HEK293 (cell line): Measurements from ENCODE around the gene NUAK1.

ENCODE experiments used
- CTCF ChIA-PET: fragments of 350-600 bp; formaldehyde crosslinking; extraction: SDS; loops from one replicate; lab custom pipeline; 2021; ENCODE audit warnings: antibody characterized with exemption; lab: Yijun Ruan, JAX
- POLR2A ChIA-PET: fragments of 300-600 bp; formaldehyde crosslinking; extraction: SDS; loops from one replicate; lab custom pipeline; 2020; ENCODE audit warnings: antibody characterized with exemption, inconsistent platforms; lab: Yijun Ruan, JAX
- H3K27ac ChIP-seq: fragments of 200-500 bp; sonication (Bioruptor generic); 2 replicates; pipeline ENCODE4 v1.5.1; 2014; ENCODE audit warnings: low read depth, low read length, control low read depth, inconsistent platforms; ENCODE audit errors: extremely low read depth
- H3K36me3 ChIP-seq, 2 experiments: fragments of 200-500 bp in 1 of 2; sonication (Bioruptor generic) in 1 of 2; 1 replicate in 1 of 2; 2 replicates in 1 of 2; pipeline ENCODE4 v1.5.1; 2014 to 2017; ENCODE audit warnings: inconsistent platforms in 2 of 2, low read length in 2 of 2; ENCODE audit not compliant: control insufficient read depth in 2 of 2, insufficient read depth in 1 of 2
- H3K4me1 ChIP-seq: fragments of 200-500 bp; sonication (Bioruptor generic); 2 replicates; pipeline ENCODE4 v1.5.1; 2014; ENCODE audit warnings: mild to moderate bottlenecking, low read length, inconsistent platforms; ENCODE audit not compliant: control insufficient read depth, insufficient read depth
- H3K4me3 ChIP-seq: 2 replicates; pipeline ENCODE4 v1.5.1; 2011; ENCODE audit warnings: low read depth, mild to moderate bottlenecking, control low read depth, low read length, moderate library complexity
- H3K9me3 ChIP-seq: fragments of 200-500 bp; sonication (Bioruptor generic); 2 replicates; pipeline ENCODE4 v1.5.1; 2014; ENCODE audit warnings: low read depth, low read length, inconsistent platforms; ENCODE audit not compliant: control insufficient read depth, insufficient read depth
- EGR2 ChIP-seq: fragments of 450-650 bp; formaldehyde crosslinking; IDR thresholded peaks from 2 replicates; pipeline ENCODE4 v1.5.1; 2016; ENCODE audit warnings: low read depth, missing biosample characterization, missing genetic modification characterization
- HOXD13 ChIP-seq: sonication (generic); formaldehyde crosslinking; IDR thresholded peaks from 2 replicates; pipeline ENCODE4 v1.8.0; 2022; ENCODE audit warnings: missing genetic modification reagents, borderline replicate concordance
- MZF1 ChIP-seq: fragments of 450-650 bp; formaldehyde crosslinking; IDR thresholded peaks from 2 replicates; pipeline ENCODE4 v1.5.1; 2017; ENCODE audit warnings: missing biosample characterization, missing genetic modification characterization, borderline replicate concordance
- RBAK ChIP-seq: fragments of 450-650 bp; formaldehyde crosslinking; IDR thresholded peaks from 2 replicates; pipeline ENCODE4 v1.5.1; 2016; ENCODE audit warnings: missing biosample characterization, missing genetic modification characterization
- SCRT1 ChIP-seq: fragments of 450-650 bp; formaldehyde crosslinking; IDR thresholded peaks from 2 replicates; pipeline ENCODE4 v1.5.1; 2016; ENCODE audit warnings: missing biosample characterization, missing genetic modification characterization, borderline replicate concordance
- ZBTB11 ChIP-seq: fragments of 450-650 bp; formaldehyde crosslinking; conservative IDR thresholded peaks from 2 replicates; pipeline ENCODE4 v1.5.1; 2016; ENCODE audit warnings: low read depth, missing biosample characterization, missing genetic modification characterization
- ZNF16 ChIP-seq: fragments of 450-650 bp; formaldehyde crosslinking; IDR thresholded peaks from 2 replicates; pipeline ENCODE4 v1.5.1; 2016; ENCODE audit warnings: low read depth, missing biosample characterization, missing genetic modification characterization
- ZNF174 ChIP-seq: fragments of 450-650 bp; formaldehyde crosslinking; IDR thresholded peaks from 2 replicates; pipeline ENCODE4 v1.5.0; 2017; ENCODE audit warnings: missing biosample characterization, mild to moderate bottlenecking, missing genetic modification characterization
- ZNF24 ChIP-seq: fragments of 450-650 bp; formaldehyde crosslinking; IDR thresholded peaks from 2 replicates; pipeline ENCODE4 v1.5.1; 2016; ENCODE audit warnings: missing biosample characterization, missing genetic modification characterization
- ZNF48 ChIP-seq: fragments of 450-650 bp; formaldehyde crosslinking; IDR thresholded peaks from 2 replicates; pipeline ENCODE4 v1.5.1; 2016; ENCODE audit warnings: missing biosample characterization, missing genetic modification characterization
- ZNF529 ChIP-seq: fragments of 450-650 bp; formaldehyde crosslinking; IDR thresholded peaks from 2 replicates; pipeline ENCODE4 v1.5.1; 2017; ENCODE audit warnings: missing genetic modification characterization, missing biosample characterization; ENCODE audit not compliant: insufficient replicate concordance
- ZNF571 ChIP-seq: fragments of 450-650 bp; formaldehyde crosslinking; IDR thresholded peaks from 2 replicates; pipeline ENCODE4 v1.5.0; 2017; ENCODE audit warnings: missing biosample characterization, missing genetic modification characterization
- ZNF600 ChIP-seq: fragments of 450-650 bp; formaldehyde crosslinking; IDR thresholded peaks from 2 replicates; pipeline ENCODE4 v1.5.1; 2016; ENCODE audit warnings: missing biosample characterization, missing genetic modification characterization
- TF ChIP-seq, protein P1 (sequence below): fragments of 450-650 bp; formaldehyde crosslinking; conservative IDR thresholded peaks from 2 replicates; pipeline ENCODE4 v1.5.1; 2016; ENCODE audit warnings: low read depth, missing biosample characterization, missing genetic modification characterization
- TF ChIP-seq, protein P2 (sequence below): fragments of 450-650 bp; formaldehyde crosslinking; IDR thresholded peaks from 2 replicates; pipeline ENCODE4 v1.5.1; 2017; ENCODE audit warnings: missing biosample characterization, missing genetic modification characterization

Gene NUAK1

DNA sequence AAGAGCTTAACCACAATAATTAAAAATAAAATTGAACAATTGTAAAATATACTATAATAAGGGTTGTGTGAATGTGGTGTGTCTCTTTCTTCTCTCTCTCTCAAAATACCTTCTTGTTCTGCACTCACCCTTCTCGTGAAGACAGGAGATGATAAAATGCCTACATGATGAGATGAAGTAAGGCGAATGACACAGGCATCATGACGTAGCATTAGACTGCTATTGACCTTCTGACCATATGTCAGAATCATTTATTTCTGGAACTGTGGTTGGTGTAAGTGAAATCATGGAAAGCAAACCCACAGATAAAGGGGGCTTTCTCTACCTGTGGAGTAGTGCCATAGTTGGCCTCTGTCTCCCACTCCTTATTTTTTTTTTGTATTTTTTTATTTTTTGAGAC is 37.8 kb upstream of the NUAK1 start (continued):
- TF ChIP-seq, protein P1, sequence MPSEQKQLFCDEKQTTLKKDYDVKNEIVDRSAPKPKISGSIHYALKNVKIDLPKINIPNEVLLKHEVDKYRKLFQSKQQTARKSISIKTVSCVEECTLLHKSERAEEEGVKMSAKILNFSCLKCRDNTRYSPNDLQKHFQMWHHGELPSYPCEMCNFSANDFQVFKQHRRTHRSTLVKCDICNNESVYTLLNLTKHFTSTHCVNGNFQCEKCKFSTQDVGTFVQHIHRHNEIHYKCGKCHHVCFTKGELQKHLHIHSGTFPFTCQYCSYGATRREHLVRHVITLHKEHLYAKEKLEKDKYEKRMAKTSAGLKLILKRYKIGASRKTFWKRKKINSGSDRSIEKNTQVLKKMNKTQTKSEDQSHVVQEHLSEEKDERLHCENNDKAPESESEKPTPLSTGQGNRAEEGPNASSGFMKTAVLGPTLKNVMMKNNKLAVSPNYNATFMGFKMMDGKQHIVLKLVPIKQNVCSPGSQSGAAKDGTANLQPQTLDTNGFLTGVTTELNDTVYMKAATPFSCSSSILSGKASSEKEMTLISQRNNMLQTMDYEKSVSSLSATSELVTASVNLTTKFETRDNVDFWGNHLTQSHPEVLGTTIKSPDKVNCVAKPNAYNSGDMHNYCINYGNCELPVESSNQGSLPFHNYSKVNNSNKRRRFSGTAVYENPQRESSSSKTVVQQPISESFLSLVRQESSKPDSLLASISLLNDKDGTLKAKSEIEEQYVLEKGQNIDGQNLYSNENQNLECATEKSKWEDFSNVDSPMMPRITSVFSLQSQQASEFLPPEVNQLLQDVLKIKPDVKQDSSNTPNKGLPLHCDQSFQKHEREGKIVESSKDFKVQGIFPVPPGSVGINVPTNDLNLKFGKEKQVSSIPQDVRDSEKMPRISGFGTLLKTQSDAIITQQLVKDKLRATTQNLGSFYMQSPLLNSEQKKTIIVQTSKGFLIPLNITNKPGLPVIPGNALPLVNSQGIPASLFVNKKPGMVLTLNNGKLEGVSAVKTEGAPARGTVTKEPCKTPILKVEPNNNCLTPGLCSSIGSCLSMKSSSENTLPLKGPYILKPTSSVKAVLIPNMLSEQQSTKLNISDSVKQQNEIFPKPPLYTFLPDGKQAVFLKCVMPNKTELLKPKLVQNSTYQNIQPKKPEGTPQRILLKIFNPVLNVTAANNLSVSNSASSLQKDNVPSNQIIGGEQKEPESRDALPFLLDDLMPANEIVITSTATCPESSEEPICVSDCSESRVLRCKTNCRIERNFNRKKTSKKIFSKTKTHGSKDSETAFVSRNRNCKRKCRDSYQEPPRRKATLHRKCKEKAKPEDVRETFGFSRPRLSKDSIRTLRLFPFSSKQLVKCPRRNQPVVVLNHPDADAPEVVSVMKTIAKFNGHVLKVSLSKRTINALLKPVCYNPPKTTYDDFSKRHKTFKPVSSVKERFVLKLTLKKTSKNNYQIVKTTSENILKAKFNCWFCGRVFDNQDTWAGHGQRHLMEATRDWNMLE (tag by site-specific recombination), result no peak
- TF ChIP-seq, all 188 proteins: peak for 0

DNA sequence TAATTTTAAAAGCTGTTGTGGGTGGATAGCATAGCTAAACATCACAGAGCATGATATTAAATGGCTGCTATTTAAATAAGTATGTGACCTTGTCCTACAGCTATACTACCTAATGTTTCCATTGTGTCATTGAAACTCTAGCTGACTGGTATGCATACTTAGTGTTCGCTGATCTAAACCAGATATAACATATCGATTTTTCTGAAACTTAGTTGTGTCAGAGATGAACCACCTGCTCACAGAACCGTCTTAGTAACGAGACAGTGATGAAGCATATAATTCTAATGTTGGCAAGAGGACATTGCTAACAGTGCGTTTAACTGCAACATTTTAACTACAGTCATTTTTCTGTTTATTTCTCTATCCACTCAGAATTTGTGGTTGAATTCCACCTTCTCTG is 36.1 kb upstream of the NUAK1 start:
- ChIA-PET CTCF (no interaction called here), POLR2A (no interaction called here)
- Histone ChIP-seq H3K27ac (no peak overlapping the region), H3K9me3 (no peaks in the 10 kb centered on the region), H3K36me3 (no peaks in the 10 kb centered on the region), H3K4me3 (no peak overlapping the region), H3K4me1 (peaks cover 3% of the 10 kb centered on the region)
- TF ChIP-seq ZNF600, result no peak
- no peak for TF ChIP-seq RBAK

DNA sequence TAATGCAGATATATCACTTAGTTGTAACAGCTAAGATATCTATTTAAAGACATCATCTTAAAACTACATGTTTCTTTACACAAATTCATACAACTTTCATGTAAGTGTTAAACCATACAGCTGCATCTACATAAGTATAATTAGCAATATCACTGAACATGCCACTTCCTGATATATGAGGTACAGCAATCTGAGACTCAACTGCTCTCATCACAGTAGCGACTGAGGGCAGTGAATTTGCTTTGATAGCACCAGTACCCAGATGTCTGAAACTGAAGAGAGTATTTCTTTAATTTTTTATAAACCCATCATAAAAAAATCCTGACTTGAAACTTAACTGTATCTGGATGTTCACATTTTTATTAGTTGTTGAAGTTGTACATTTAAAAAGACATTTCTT is 34.7 kb upstream of the NUAK1 start:
- ChIA-PET CTCF (no interaction called here), POLR2A (no interaction called here)
- H3K4me3 ChIP-seq, result no peak overlapping the region
- no peak overlapping the region for H3K27ac ChIP-seq
- H3K9me3 ChIP-seq, result no peaks in the 10 kb centered on the region
- TF ChIP-seq ZNF529 (tag by site-specific recombination) (no peak), ZNF48 (no peak), ZNF174 (no peak), ZNF16 (tag by site-specific recombination) (no peak), SCRT1 (tag by site-specific recombination) (no peak), EGR2 (tag by site-specific recombination) (no peak), HOXD13 (CRISPR knock-in tag) (no peak), MZF1 (tag by site-specific recombination) (no peak), ZNF571 (no peak), ZBTB11 (tag by site-specific recombination) (no peak), ZNF24 (tag by site-specific recombination) (no peak)
- TF ChIP-seq, protein P2, sequence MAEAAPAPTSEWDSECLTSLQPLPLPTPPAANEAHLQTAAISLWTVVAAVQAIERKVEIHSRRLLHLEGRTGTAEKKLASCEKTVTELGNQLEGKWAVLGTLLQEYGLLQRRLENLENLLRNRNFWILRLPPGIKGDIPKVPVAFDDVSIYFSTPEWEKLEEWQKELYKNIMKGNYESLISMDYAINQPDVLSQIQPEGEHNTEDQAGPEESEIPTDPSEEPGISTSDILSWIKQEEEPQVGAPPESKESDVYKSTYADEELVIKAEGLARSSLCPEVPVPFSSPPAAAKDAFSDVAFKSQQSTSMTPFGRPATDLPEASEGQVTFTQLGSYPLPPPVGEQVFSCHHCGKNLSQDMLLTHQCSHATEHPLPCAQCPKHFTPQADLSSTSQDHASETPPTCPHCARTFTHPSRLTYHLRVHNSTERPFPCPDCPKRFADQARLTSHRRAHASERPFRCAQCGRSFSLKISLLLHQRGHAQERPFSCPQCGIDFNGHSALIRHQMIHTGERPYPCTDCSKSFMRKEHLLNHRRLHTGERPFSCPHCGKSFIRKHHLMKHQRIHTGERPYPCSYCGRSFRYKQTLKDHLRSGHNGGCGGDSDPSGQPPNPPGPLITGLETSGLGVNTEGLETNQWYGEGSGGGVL, result no peak
- TF ChIP-seq, all 188 proteins: peak for 0
- Histone ChIP-seq H3K36me3 (no peaks in the 10 kb centered on the region), H3K4me1 (no peaks in the 10 kb centered on the region; the same call in 1 of the 2 replicates)
